Retinal pigment epithelial cell (primary cell): ENCODE measurements around the gene NEK11.

Experiments
- DNase-seq: peaks from one replicate; pipeline ENCODE4 v3.0.0-alpha.2; 2010; ENCODE audit warnings: low read depth
- H3K4me3 ChIP-seq: 2 replicates; pipeline ENCODE4 v1.5.1; 2011; ENCODE audit warnings: mild to moderate bottlenecking, low read length, control low read depth, moderate library complexity
- CTCF ChIP-seq: conservative IDR thresholded peaks from 2 replicates; pipeline ENCODE4 v1.5.1; 2011; ENCODE audit warnings: low read depth, low read length, control low read depth, inconsistent platforms

NEK11 gene

GRCh38 chr3:131082246-131082645 is 55.6 kb downstream of the NEK11 start:
- DNase-seq, result no peak
- no peak overlapping the region for H3K4me3 ChIP-seq
- no peak for TF ChIP-seq CTCF

GRCh38 chr3:131082871-131083863 is 56.5 kb downstream of the NEK11 start:
- peak; percentile 12 for DNase-seq
- no peak overlapping the region for H3K4me3 ChIP-seq
- TF ChIP-seq CTCF, result no peak

GRCh38 chr3:131091768-131092167 is 65.1 kb downstream of the NEK11 start:
- H3K4me3 ChIP-seq, result no peak overlapping the region
- DNase-seq, result no peak
- TF ChIP-seq CTCF, result no peak

GRCh38 chr3:131107637-131108433 is 81.2 kb downstream of the NEK11 start:
- TF ChIP-seq CTCF, result no peak
- H3K4me3 ChIP-seq, result no peak overlapping the region
- no peak for DNase-seq

- no peak for DNase-seq
- H3K4me3 ChIP-seq, result no peak overlapping the region
- no peak for TF ChIP-seq CTCF
Measured at GRCh38 chr3:131109156-131109555, 82.5 kb downstream of the NEK11 start.

- peak; percentile 35 for DNase-seq
- no peak for TF ChIP-seq CTCF
- H3K4me3 ChIP-seq, result no peak overlapping the region
Measured at GRCh38 chr3:131110087-131110486, 83.4 kb downstream of the NEK11 start.

- no peak overlapping the region for H3K4me3 ChIP-seq
- DNase-seq, result no peak
- TF ChIP-seq CTCF, result no peak
Measured at GRCh38 chr3:131114256-131114655, 87.6 kb downstream of the NEK11 start.
